ENCODE data around the gene CTXN1. TPM values are rescaled to one million over a fixed set of nuclear protein-coding genes. Genes with fewer than 3 reads are reported as not detected.

CTXN1 gene
- total and polyA plus RNA-seq, 2 donors (not counting 1 experiment from before 2014, with no cell fraction given), result 0.66 to 0.85 TPM

GRCh38 chr19:7968796-7969554 lies 43.0 kb upstream of the CTXN1 start:
- Histone ChIP-seq H3K27ac (ENCODE audit: insufficient read depth, low read length) (no peak overlapping the region), H3K9me3 (ENCODE audit: control insufficient read depth, insufficient read depth, low read depth, low read length) (no peaks in the 10 kb centered on the region), H3K4me2 (ENCODE audit: extremely low read depth, insufficient read depth, low read length) (no peak overlapping the region), H4K20me1 (ENCODE audit: control insufficient read depth, extremely low read depth, insufficient read depth, low read length) (peaks cover 2% of the 10 kb centered on the region), H3K4me3 (replicated peaks in 1 of 4; ENCODE audit: control extremely low read depth in 1 of 4, insufficient read depth in 1 of 4, low read depth in 3 of 4, low read length in 4 of 4) (no peak overlapping the region), H3K4me1 (ENCODE audit: control insufficient read depth, extremely low read depth, insufficient read depth, low read length) (no peaks in the 10 kb centered on the region), H3K79me2 (ENCODE audit: control insufficient read depth, insufficient read depth, low read length) (no peaks in the 10 kb centered on the region), H2AFZ (ENCODE audit: low read length) (no peak overlapping the region), H3K9ac (ENCODE audit: insufficient read depth, low read length) (no peak overlapping the region), H3K27me3 (ENCODE audit: control insufficient read depth, insufficient read depth, low read length) (no peaks in the 10 kb centered on the region), H3K36me3 (ENCODE audit: control insufficient read depth, insufficient read depth, low read length) (peaks cover 13% of the 10 kb centered on the region)
- peak in 1 of 2 donors; percentile 24 for DNase-seq (ENCODE audit: low read depth in 2 of 2)
- TF ChIP-seq EZH2 (IDR thresholded peaks at IDR 0.05; ENCODE audit: low read length, missing control alignments) (no peak), CTCF (conservative IDR thresholded peaks at IDR 0.05 in 1 of 2, IDR thresholded peaks at IDR 0.05 in 1 of 2; ENCODE audit: low read depth in 1 of 2, low read length in 2 of 2) (no peak)

- peaks cover 12% of the 10 kb centered on the region for H3K36me3 ChIP-seq (ENCODE audit: control insufficient read depth, insufficient read depth, low read length)
- DNase-seq (ENCODE audit: low read depth in 2 of 2), result no peak
- no peak overlapping the region for H3K9ac ChIP-seq (ENCODE audit: insufficient read depth, low read length)
Observed at GRCh38 chr19:7968008-7968795, 42.3 kb upstream of the CTXN1 start.

More at GRCh38 chr19:7968008-7968795, 42.3 kb upstream of the CTXN1 start:
- Histone ChIP-seq H3K27ac (ENCODE audit: insufficient read depth, low read length) (no peak overlapping the region), H4K20me1 (ENCODE audit: control insufficient read depth, extremely low read depth, insufficient read depth, low read length) (peaks cover 2% of the 10 kb centered on the region), H3K27me3 (ENCODE audit: control insufficient read depth, insufficient read depth, low read length) (no peaks in the 10 kb centered on the region), H3K4me1 (ENCODE audit: control insufficient read depth, extremely low read depth, insufficient read depth, low read length) (no peaks in the 10 kb centered on the region), H3K4me2 (ENCODE audit: extremely low read depth, insufficient read depth, low read length) (no peak overlapping the region), H3K4me3 (replicated peaks in 1 of 4; ENCODE audit: control extremely low read depth in 1 of 4, insufficient read depth in 1 of 4, low read depth in 3 of 4, low read length in 4 of 4) (no peak overlapping the region), H2AFZ (ENCODE audit: low read length) (no peak overlapping the region), H3K79me2 (ENCODE audit: control insufficient read depth, insufficient read depth, low read length) (no peaks in the 10 kb centered on the region), H3K9me3 (ENCODE audit: control insufficient read depth, insufficient read depth, low read depth, low read length) (no peaks in the 10 kb centered on the region)
- no peak for TF ChIP-seq CTCF (conservative IDR thresholded peaks at IDR 0.05 in 1 of 2, IDR thresholded peaks at IDR 0.05 in 1 of 2; ENCODE audit: low read depth in 1 of 2, low read length in 2 of 2)
- TF ChIP-seq EZH2 (IDR thresholded peaks at IDR 0.05; ENCODE audit: low read length, missing control alignments), result no peak
